Gastroesophageal sphincter (tissue), 4 donors: ENCODE results near the gene GET3. TPM values are rescaled to one million over a fixed set of nuclear protein-coding genes. Genes with fewer than 3 reads are reported as not detected.

Experiments used
- ATAC-seq: fragments of 150-250 bp; one replicate; pipeline ENCODE4 v1.9.1; 2016; ENCODE audit warnings: mild to moderate bottlenecking, moderate library complexity
- H3K27ac ChIP-seq, 4 donors: fragments of 200-600 bp; sonication (generic) in 3 of 4; 1 replicate in 3 of 4; 2 replicates in 1 of 4; pipeline ENCODE4 v1.5.1; 2016 to 2019
- H3K27me3 ChIP-seq: fragments of 200-600 bp; sonication (generic); one replicate; pipeline ENCODE4 v1.5.1; 2019
- H3K36me3 ChIP-seq, 2 donors: fragments of 200-600 bp; sonication (generic); one replicate each; pipeline ENCODE4 v1.5.1; 2019; ENCODE audit warnings: control low read depth in 1 of 2
- H3K4me1 ChIP-seq, 3 donors: fragments of 200-600 bp; sonication (generic); 1 replicate in 2 of 3; 2 replicates in 1 of 3; pipeline ENCODE4 v1.5.1; 2016 to 2019; ENCODE audit warnings: control low read depth in 2 of 3
- H3K4me3 ChIP-seq, 2 donors: fragments of 200-600 bp; sonication (generic); one replicate each; pipeline ENCODE4 v1.5.1; 2019; ENCODE audit warnings: mild to moderate bottlenecking in 1 of 2, moderate library complexity in 1 of 2
- H3K9me3 ChIP-seq, 3 donors: fragments of 200-600 bp; sonication (generic); one replicate each; pipeline ENCODE4 v1.5.1; 2017 to 2019; ENCODE audit warnings: control low read depth in 2 of 3
- CTCF ChIP-seq, 4 experiments: fragments of 200-600 bp in 2 of 4; fragments of 450-650 bp in 2 of 4; sonication (generic) in 1 of 4; IDR thresholded peaks; one replicate each; pipeline ENCODE4 v1.5.1; 2017 to 2019; ENCODE audit warnings: antibody characterized with exemption in 4 of 4, mild to moderate bottlenecking in 2 of 4, moderate library complexity in 2 of 4
- EP300 ChIP-seq: sonication (generic); formaldehyde crosslinking; IDR thresholded peaks from one replicate; pipeline ENCODE4 v1.6.1; 2017; ENCODE audit warnings: antibody characterized with exemption, mild to moderate bottlenecking
- POLR2A ChIP-seq, 2 donors: fragments of 450-650 bp; IDR thresholded peaks; one replicate each; pipeline ENCODE4 v1.6.1; 2017; ENCODE audit warnings: antibody characterized with exemption in 2 of 2, mild to moderate bottlenecking in 2 of 2, moderate library complexity in 1 of 2
- POLR2AphosphoS5 ChIP-seq: sonication (generic); formaldehyde crosslinking; IDR thresholded peaks from one replicate; pipeline ENCODE4 v1.6.1; 2017; ENCODE audit warnings: antibody characterized with exemption
- WGBS, 2 donors: methylation state at CpG; one replicate each; pipeline ENCODE4 v1.1.5; 2018; ENCODE audit warnings: low coverage in 1 of 2; 5-methylcytosine and 5-hydroxymethylcytosine counted together
- total RNA-seq, 4 donors: library from RNA; depleted of rRNA; stranded (reverse); fragments of >200 nt; gene quantifications; one replicate each; pipeline ENCODE4 v1.1.0, GENCODE V29; 2016

Gene GET3
- total RNA-seq, 4 donors from 2014 or later = 47.3 to 58.2 (median 55.8) TPM

GRCh38 chr19:12790628-12791344 is 53.5 kb downstream of the GET3 start:
- Histone ChIP-seq H3K4me1 (peaks cover 0 to 71% (median 26%) of the 10 kb centered on the region in 3 donors), H3K9me3 (no peaks in the 10 kb centered on the region), H3K27ac (peak overlapping the region; percentile 89 to 100 (median 98)), H3K27me3 (no peaks in the 10 kb centered on the region), H3K36me3 (no peaks in the 10 kb centered on the region), H3K4me3 (peak overlapping the region; percentile 60 to 97)
- no peak for ATAC-seq
- no peak for TF ChIP-seq EP300
- 0 to 4% methylated on average over 9 to 15 of the region's 22 CpGs for WGBS, 2 donors

GRCh38 chr19:12791345-12792050 is 54.2 kb downstream of the GET3 start, which contains the start of gene JUNB:
JUNB (plus strand) TSS chr19:12791486; CDS start chr19:12791772, 286 bp downstream.
- no peaks in the 10 kb centered on the region for H3K36me3 ChIP-seq
- H3K27ac ChIP-seq = peak within 1 kb of the TSS; percentile 89 to 100 (median 98)
- H3K4me3 ChIP-seq = peak within 1 kb of the TSS; percentile 60 to 97
- no peaks in the 10 kb centered on the region for H3K27me3 ChIP-seq
- peak in 1 of 4 experiments; percentile 26 for TF ChIP-seq CTCF (IDR thresholded peaks at IDR 0.05)
- TF ChIP-seq POLR2A (IDR thresholded peaks at IDR 0.05) = peak; percentile 100
- TF ChIP-seq EP300 = peak; percentile 59
- TF ChIP-seq POLR2AphosphoS5 = peak; percentile 100
- H3K9me3 ChIP-seq = no peaks in the 10 kb centered on the region
- WGBS, 2 donors = no CpG with 5 or more reads among the region's 73 CpGs
- ATAC-seq = peak; percentile 54
- H3K4me1 ChIP-seq = peaks cover 0 to 71% (median 26%) of the 10 kb centered on the region in 3 donors

GRCh38 chr19:12792051-12792852 is 55.0 kb downstream of the GET3 start:
- Histone ChIP-seq H3K4me3 (peak overlapping the region; percentile 60 to 97), H3K27ac (peak overlapping the region; percentile 89 to 100 (median 98)), H3K27me3 (no peaks in the 10 kb centered on the region), H3K9me3 (no peaks in the 10 kb centered on the region), H3K4me1 (peaks cover 0 to 69% (median 25%) of the 10 kb centered on the region in 3 donors), H3K36me3 (peaks cover 0 to 7% of the 10 kb centered on the region in 2 donors)
- WGBS, 2 donors = 0% methylated on average over 8 of the region's 84 CpGs; no CpG with 5 or more reads in 1 of the 2 donors
- TF ChIP-seq CTCF (IDR thresholded peaks at IDR 0.05) (no peak), POLR2AphosphoS5 (peak; percentile 84), POLR2A (IDR thresholded peaks at IDR 0.05) (peak; percentile 42 to 48), EP300 (no peak)
- no peak for ATAC-seq

GRCh38 chr19:12792853-12793289 is 55.6 kb downstream of the GET3 start:
- Histone ChIP-seq H3K4me1 (peaks cover 0 to 63% (median 22%) of the 10 kb centered on the region in 3 donors), H3K4me3 (peak overlapping the region; percentile 60 to 97), H3K27me3 (no peaks in the 10 kb centered on the region), H3K9me3 (no peaks in the 10 kb centered on the region), H3K27ac (peak overlapping the region; percentile 89 to 100 (median 98)), H3K36me3 (peaks cover 0 to 12% of the 10 kb centered on the region in 2 donors)
- WGBS, 2 donors = 0 to 2% methylated on average over 5 to 10 of the region's 22 CpGs
- ATAC-seq = no peak
- TF ChIP-seq POLR2AphosphoS5 (no peak), EP300 (no peak), POLR2A (IDR thresholded peaks at IDR 0.05) (no peak), CTCF (IDR thresholded peaks at IDR 0.05) (no peak)
